ENCODE measurements around the gene TRAPPC13. TPM values are rescaled to one million over a fixed set of nuclear protein-coding genes. Genes with fewer than 3 reads are reported as not detected.

Gene TRAPPC13
- total and polyA plus RNA-seq, 2 of the 13 experiments (the other 11 are each of a cell fraction or from before 2014, with no cell fraction given) = 8.4 to 19.6 TPM

DNA sequence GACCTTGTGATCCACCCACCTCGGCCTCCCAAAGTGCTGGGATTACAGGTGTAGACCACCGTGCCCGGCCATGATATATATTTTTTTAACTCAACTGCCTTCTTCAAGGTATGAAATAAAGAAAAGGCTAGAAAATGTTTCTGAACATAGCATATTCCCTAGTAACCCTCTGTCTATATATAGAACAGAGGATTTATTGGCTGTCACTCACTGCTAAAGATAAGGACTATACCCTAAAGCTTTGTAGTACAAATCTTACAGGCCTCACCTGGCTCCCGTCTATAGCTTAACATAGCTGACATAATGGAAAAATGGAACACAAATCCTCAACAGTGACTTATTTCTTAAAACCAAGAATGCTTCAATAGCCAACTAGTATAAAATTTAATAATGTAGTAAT lies 82.8 kb downstream of the TRAPPC13 start:
- no peak for ATAC-seq
- Histone ChIP-seq H3K4me1 (ENCODE audit: insufficient read depth, low read length) (peaks cover 6% of the 10 kb centered on the region; the same call in 1 of the 2 replicates), H3K4me3 (replicated peaks in 1 of 3; ENCODE audit: insufficient read depth in 1 of 3, low read depth in 2 of 3, low read length in 3 of 3) (no peak overlapping the region), H3K36me3 (replicated peaks in 1 of 2; ENCODE audit: control insufficient read depth in 1 of 2, insufficient read depth in 2 of 2, low read length in 2 of 2) (peaks cover 4 to 22% of the 10 kb centered on the region in 2 experiments; a peak in 4 of 5 replicates), H3K9me3 (ENCODE audit: low read length) (no peaks in the 10 kb centered on the region), H3K79me2 (ENCODE audit: insufficient read depth, low read length) (no peaks in the 10 kb centered on the region), H3K4me2 (ENCODE audit: low read depth, low read length) (no peak overlapping the region), H2AFZ (ENCODE audit: low read length) (no peak overlapping the region), H3K27me3 (ENCODE audit: control insufficient read depth in 1 of 2, insufficient read depth in 2 of 2, low read length in 2 of 2) (no peaks in the 10 kb centered on the region), H3K27ac (ENCODE audit: extremely low read length, insufficient read depth, low read length) (no peak overlapping the region), H4K20me1 (ENCODE audit: insufficient read depth, low read length) (no peaks in the 10 kb centered on the region), H3K9ac (ENCODE audit: insufficient read depth, low read depth, low read length) (no peak overlapping the region)
- 100% methylated on average over 4 of the region's 4 CpGs for WGBS (ENCODE audit: low lambda C conversion rate)
- TF ChIP-seq ZNF362 (CRISPR knock-in tag; IDR thresholded peaks at IDR 0.05; ENCODE audit: borderline replicate concordance) = no peak
- TF ChIP-seq ZNF292 (CRISPR knock-in tag; IDR thresholded peaks at IDR 0.05; ENCODE audit: borderline replicate concordance, low read depth) = no peak
- TF ChIP-seq ZNF253 (CRISPR knock-in tag; IDR thresholded peaks at IDR 0.05; ENCODE audit: borderline replicate concordance) = no peak
- no peak for TF ChIP-seq POLR2AphosphoS5 (IDR thresholded peaks at IDR 0.05; ENCODE audit: low read depth, low read length)
- no peak for TF ChIP-seq NRL (CRISPR knock-in tag; IDR thresholded peaks at IDR 0.05; ENCODE audit: borderline replicate concordance)
- no peak for TF ChIP-seq ZNF552 (CRISPR knock-in tag; IDR thresholded peaks at IDR 0.05; ENCODE audit: borderline replicate concordance)
- TF ChIP-seq HMGXB3 (CRISPR knock-in tag; IDR thresholded peaks at IDR 0.05; ENCODE audit: borderline replicate concordance) = no peak
- TF ChIP-seq, protein P1, sequence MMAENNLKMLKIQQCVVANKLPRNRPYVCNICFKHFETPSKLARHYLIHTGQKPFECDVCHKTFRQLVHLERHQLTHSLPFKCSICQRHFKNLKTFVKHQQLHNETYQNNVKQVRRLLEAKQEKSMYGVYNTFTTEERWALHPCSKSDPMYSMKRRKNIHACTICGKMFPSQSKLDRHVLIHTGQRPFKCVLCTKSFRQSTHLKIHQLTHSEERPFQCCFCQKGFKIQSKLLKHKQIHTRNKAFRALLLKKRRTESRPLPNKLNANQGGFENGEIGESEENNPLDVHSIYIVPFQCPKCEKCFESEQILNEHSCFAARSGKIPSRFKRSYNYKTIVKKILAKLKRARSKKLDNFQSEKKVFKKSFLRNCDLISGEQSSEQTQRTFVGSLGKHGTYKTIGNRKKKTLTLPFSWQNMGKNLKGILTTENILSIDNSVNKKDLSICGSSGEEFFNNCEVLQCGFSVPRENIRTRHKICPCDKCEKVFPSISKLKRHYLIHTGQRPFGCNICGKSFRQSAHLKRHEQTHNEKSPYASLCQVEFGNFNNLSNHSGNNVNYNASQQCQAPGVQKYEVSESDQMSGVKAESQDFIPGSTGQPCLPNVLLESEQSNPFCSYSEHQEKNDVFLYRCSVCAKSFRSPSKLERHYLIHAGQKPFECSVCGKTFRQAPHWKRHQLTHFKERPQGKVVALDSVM (CRISPR knock-in tag; IDR thresholded peaks at IDR 0.05) = no peak
- TF ChIP-seq PAX8 (CRISPR knock-in tag; IDR thresholded peaks at IDR 0.05; ENCODE audit: borderline replicate concordance) = no peak
- no peak for TF ChIP-seq ZNF317 (CRISPR knock-in tag; IDR thresholded peaks at IDR 0.05)
- in situ Hi-C loops (cut with HindIII; ENCODE audit: extremely low pct_ligation_motif_present, low pct_unique_long_range_greater_than_20kb) = no loop called here
- no TSS peak for BruUV-seq (replicated peaks)
- intact Hi-C loops (cut with micrococcal nuclease; ENCODE audit: unreplicated experiment) = no loop called here
- FAIRE-seq = no peak
- CTCF ChIA-PET (ENCODE audit: low intra/inter-chr PET ratio, low total read pairs) = no interaction called here
- no peak for DNase-seq (ENCODE audit: low spot score)
- POLR2A ChIA-PET = no interaction called here
